RWPE2 (cell line): ENCODE results near the gene MRPL17.

Source experiments
- ATAC-seq: fragments of 200-7000 bp; cut with Tn5 transposase; 3 replicates; pipeline ENCODE4 v1.9.1; 2021; ENCODE audit warnings: low read depth
- DNase-seq: peaks from one replicate; pipeline ENCODE4 v3.0.0-alpha.2; 2020; ENCODE audit warnings: low spot score
- H3K27ac ChIP-seq: fragments of 450-650 bp; 2 replicates; pipeline ENCODE4 v1.5.1; 2017; ENCODE audit warnings: mild to moderate bottlenecking; ENCODE audit not compliant: poor library complexity, severe bottlenecking
- H3K27me3 ChIP-seq: fragments of 250-450 bp; sonication (Bioruptor Pico); 2 replicates; pipeline ENCODE4 v1.5.1; 2021; ENCODE audit warnings: mild to moderate bottlenecking, moderate library complexity; ENCODE audit not compliant: insufficient read depth, poor library complexity, severe bottlenecking
- H3K36me3 ChIP-seq: fragments of 250-450 bp; sonication (Bioruptor Pico); 2 replicates; pipeline ENCODE4 v1.5.1; 2020; ENCODE audit warnings: low read depth, mild to moderate bottlenecking, moderate library complexity
- H3K4me1 ChIP-seq: fragments of 250-450 bp; sonication (Bioruptor Pico); 2 replicates; pipeline ENCODE4 v1.5.1; 2021; ENCODE audit warnings: mild to moderate bottlenecking, moderate library complexity; ENCODE audit not compliant: insufficient read depth, poor library complexity, severe bottlenecking
- H3K4me3 ChIP-seq: fragments of 250-450 bp; sonication (Bioruptor Pico); 2 replicates; pipeline ENCODE4 v1.5.1; 2021; ENCODE audit warnings: mild to moderate bottlenecking, moderate library complexity; ENCODE audit not compliant: severe bottlenecking
- H3K9me3 ChIP-seq: fragments of 250-450 bp; sonication (Bioruptor Pico); 2 replicates; pipeline ENCODE4 v1.5.1; 2021; ENCODE audit warnings: mild to moderate bottlenecking, moderate library complexity; ENCODE audit not compliant: severe bottlenecking
- TF ChIP-seq, protein P1 (sequence below): fragments of 450-650 bp; IDR thresholded peaks from one replicate; pipeline ENCODE4 v1.5.1; 2017; ENCODE audit warnings: mild to moderate bottlenecking, moderate library complexity; ENCODE audit not compliant: poor library complexity, severe bottlenecking

The MRPL17 gene

DNA sequence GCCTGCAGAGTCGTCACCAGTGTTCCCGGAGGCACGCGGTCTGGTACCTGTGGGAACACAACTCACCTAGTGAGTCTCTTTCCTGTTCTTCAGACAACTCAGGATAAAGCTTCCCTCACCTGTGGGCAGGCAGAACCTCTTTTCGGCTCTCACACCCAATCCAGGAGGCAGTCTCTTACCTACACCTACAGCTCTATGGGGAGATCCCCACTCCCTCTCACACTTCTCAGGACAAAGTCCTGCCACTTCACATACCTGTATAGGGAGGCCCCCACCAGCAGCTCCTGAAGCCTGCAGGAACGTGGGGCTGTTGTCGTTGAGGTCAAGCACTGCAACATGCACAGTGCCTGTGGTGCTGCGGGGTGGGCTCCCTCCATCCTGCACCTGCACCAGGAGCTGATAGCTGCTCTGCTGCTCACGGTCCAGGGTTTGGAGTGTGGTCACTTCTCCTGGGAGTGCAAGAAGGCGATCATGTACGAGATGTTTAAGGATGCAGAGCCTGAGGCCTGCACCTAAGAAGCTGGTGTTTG, 51.7 kb downstream of the MRPL17 start:
- no peaks in the 10 kb centered on the region for H3K27me3 ChIP-seq
- ATAC-seq (no peak), DNase-seq (no peak)
- no peaks in the 10 kb centered on the region for H3K4me1 ChIP-seq
- H3K4me3 ChIP-seq = no peak overlapping the region
- TF ChIP-seq, protein P1, sequence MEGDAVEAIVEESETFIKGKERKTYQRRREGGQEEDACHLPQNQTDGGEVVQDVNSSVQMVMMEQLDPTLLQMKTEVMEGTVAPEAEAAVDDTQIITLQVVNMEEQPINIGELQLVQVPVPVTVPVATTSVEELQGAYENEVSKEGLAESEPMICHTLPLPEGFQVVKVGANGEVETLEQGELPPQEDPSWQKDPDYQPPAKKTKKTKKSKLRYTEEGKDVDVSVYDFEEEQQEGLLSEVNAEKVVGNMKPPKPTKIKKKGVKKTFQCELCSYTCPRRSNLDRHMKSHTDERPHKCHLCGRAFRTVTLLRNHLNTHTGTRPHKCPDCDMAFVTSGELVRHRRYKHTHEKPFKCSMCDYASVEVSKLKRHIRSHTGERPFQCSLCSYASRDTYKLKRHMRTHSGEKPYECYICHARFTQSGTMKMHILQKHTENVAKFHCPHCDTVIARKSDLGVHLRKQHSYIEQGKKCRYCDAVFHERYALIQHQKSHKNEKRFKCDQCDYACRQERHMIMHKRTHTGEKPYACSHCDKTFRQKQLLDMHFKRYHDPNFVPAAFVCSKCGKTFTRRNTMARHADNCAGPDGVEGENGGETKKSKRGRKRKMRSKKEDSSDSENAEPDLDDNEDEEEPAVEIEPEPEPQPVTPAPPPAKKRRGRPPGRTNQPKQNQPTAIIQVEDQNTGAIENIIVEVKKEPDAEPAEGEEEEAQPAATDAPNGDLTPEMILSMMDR = no peak
- no peaks in the 10 kb centered on the region for H3K36me3 ChIP-seq
- no peak overlapping the region for H3K27ac ChIP-seq
- no peaks in the 10 kb centered on the region for H3K9me3 ChIP-seq

DNA sequence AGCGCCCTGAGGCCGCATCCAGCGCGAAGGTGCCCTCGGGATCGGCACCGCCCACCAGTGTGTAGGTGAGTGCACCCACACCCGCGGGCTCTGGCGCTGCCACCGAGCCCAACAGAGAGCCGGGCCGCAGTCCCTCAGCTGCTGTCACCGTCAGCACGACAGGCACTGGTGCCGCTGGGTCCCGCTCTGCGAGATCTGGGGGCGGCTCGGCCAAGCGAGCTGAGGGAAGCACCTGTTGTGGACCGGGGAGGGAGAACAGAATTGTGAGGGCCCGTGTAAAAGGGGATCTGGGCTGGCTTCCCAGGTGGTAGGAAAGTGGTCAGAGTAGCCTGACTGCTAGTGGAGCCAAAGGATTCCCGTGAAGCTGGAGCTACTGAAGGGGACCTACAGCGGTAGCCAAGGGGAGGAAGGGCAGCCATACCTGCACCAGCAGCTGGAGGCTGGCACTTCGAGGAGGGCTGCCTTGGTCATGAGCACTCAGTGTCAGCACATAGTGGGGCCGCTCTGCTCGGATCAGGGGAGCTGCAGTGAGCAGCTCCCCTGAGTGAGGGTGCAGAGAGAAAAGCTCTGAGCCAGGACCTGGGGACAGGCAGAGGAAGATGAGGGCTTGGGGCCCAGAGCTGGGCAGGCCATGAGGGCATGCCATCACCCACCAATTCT, 52.4 kb downstream of the MRPL17 start:
- H3K36me3 ChIP-seq = no peaks in the 10 kb centered on the region
- TF ChIP-seq, protein P1 = no peak
- no peak for DNase-seq
- H3K27ac ChIP-seq = no peak overlapping the region
- H3K9me3 ChIP-seq = no peaks in the 10 kb centered on the region
- no peaks in the 10 kb centered on the region for H3K4me1 ChIP-seq
- no peak overlapping the region for H3K4me3 ChIP-seq
- ATAC-seq = no peak
- no peaks in the 10 kb centered on the region for H3K27me3 ChIP-seq
